SK-N-MC (cell line): ENCODE results near the gene CPM.

Experiments used
- EZH2 ChIP-seq: fragments of 200-600 bp; sonication (generic); IDR thresholded peaks from one replicate; pipeline ENCODE4 v1.6.1; 2017; ENCODE audit warnings: antibody characterized with exemption
- POLR2AphosphoS5 ChIP-seq: IDR thresholded peaks from 2 replicates; pipeline ENCODE4 v1.6.1; 2012; ENCODE audit warnings: mild to moderate bottlenecking, low read depth, low read length, borderline replicate concordance

- TF ChIP-seq POLR2AphosphoS5 = no peak
- no peak for TF ChIP-seq EZH2
These were observed 45.3 kb downstream of the CPM start for GRCh38 chr12:68887641-68888040.
